Neural cell (in vitro differentiated cells): ENCODE measurements around the gene CEP85L.

Source experiments
- EP300 ChIP-seq: fragments of 450-650 bp; conservative IDR thresholded peaks from 2 replicates; pipeline ENCODE4 v1.6.1; 2014; ENCODE audit warnings: antibody characterized with exemption, mild to moderate bottlenecking, moderate library complexity; ENCODE audit not compliant: poor library complexity, severe bottlenecking
- EZH2 ChIP-seq: fragments of 200-600, 300-800 bp; shearing (Covaris generic), sonication (generic); IDR thresholded peaks from 2 replicates; pipeline ENCODE4 v1.6.1; 2014; ENCODE audit warnings: antibody characterized with exemption, low read length, borderline replicate concordance, mild to moderate bottlenecking; ENCODE audit not compliant: insufficient read depth, poor library complexity, severe bottlenecking
- MXI1 ChIP-seq: fragments of 450-650 bp; conservative IDR thresholded peaks from 2 replicates; pipeline ENCODE4 v1.6.1; 2014; ENCODE audit warnings: antibody characterized with exemption, mild to moderate bottlenecking; ENCODE audit not compliant: poor library complexity, severe bottlenecking
- POLR2AphosphoS5 ChIP-seq: IDR thresholded peaks from 2 replicates; pipeline ENCODE4 v1.6.1; 2012
- RAD21 ChIP-seq: fragments of 450-650 bp; conservative IDR thresholded peaks from 2 replicates; pipeline ENCODE4 v1.6.1; 2014; ENCODE audit warnings: antibody characterized with exemption, mild to moderate bottlenecking, moderate library complexity
- SMC3 ChIP-seq: fragments of 450-650 bp; conservative IDR thresholded peaks from 2 replicates; pipeline ENCODE4 v1.6.1; 2014; ENCODE audit warnings: antibody characterized with exemption, mild to moderate bottlenecking, moderate library complexity; ENCODE audit not compliant: poor library complexity
- TAF1 ChIP-seq: IDR thresholded peaks from 2 replicates; pipeline ENCODE4 v1.6.1; 2012; ENCODE audit warnings: low read depth
- TF ChIP-seq, protein P1 (sequence below): IDR thresholded peaks from 2 replicates; pipeline ENCODE4 v1.6.1; 2012; ENCODE audit warnings: borderline replicate concordance
- TF ChIP-seq, protein P2 (sequence below): fragments of 450-650 bp; IDR thresholded peaks from 2 replicates; pipeline ENCODE4 v1.5.1; 2014; ENCODE audit warnings: antibody characterized with exemption, mild to moderate bottlenecking, moderate library complexity; ENCODE audit not compliant: poor library complexity, severe bottlenecking

DNA sequence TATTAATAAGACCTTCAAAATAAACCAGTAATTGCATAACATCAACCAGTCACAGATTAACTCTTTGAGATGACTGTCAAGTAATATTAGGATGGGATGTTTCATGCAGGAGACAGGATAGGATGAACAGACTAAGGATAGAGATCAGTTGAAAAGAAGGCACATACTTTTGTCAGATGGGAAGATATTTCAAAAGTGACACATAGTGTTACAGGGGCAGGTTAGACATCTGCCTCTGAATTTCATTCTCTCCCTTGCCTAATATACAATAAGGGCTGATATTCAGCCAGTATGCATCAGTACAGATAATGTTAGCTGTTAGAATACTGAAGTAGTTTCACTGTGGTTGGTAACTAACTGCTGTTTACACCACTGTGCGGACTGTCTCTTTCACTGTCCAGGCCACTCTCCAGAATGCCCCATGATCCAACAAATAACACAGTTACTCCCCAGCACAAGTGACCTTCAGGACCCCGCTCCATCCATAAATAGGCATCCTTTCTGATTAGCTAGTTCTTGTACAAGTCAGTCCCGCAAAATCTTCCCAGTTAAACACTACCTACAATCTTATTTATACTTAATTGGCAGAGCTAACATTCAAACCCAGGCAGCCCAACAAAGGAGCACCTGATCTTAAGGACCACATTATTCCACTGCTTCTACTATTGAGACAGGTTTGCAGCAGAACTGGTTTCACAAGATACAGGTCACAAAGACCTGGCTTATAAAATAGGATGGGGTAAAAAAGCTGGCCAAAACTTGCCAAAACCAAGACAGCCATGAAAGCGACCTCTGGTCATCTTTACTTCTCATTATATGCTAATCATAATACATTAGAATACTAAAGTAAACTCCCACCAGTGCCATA, 125.2 kb downstream of the CEP85L start:
- TF ChIP-seq, protein P1, sequence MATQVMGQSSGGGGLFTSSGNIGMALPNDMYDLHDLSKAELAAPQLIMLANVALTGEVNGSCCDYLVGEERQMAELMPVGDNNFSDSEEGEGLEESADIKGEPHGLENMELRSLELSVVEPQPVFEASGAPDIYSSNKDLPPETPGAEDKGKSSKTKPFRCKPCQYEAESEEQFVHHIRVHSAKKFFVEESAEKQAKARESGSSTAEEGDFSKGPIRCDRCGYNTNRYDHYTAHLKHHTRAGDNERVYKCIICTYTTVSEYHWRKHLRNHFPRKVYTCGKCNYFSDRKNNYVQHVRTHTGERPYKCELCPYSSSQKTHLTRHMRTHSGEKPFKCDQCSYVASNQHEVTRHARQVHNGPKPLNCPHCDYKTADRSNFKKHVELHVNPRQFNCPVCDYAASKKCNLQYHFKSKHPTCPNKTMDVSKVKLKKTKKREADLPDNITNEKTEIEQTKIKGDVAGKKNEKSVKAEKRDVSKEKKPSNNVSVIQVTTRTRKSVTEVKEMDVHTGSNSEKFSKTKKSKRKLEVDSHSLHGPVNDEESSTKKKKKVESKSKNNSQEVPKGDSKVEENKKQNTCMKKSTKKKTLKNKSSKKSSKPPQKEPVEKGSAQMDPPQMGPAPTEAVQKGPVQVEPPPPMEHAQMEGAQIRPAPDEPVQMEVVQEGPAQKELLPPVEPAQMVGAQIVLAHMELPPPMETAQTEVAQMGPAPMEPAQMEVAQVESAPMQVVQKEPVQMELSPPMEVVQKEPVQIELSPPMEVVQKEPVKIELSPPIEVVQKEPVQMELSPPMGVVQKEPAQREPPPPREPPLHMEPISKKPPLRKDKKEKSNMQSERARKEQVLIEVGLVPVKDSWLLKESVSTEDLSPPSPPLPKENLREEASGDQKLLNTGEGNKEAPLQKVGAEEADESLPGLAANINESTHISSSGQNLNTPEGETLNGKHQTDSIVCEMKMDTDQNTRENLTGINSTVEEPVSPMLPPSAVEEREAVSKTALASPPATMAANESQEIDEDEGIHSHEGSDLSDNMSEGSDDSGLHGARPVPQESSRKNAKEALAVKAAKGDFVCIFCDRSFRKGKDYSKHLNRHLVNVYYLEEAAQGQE: no peak
- no peak for TF ChIP-seq EZH2
- TF ChIP-seq, protein P2, sequence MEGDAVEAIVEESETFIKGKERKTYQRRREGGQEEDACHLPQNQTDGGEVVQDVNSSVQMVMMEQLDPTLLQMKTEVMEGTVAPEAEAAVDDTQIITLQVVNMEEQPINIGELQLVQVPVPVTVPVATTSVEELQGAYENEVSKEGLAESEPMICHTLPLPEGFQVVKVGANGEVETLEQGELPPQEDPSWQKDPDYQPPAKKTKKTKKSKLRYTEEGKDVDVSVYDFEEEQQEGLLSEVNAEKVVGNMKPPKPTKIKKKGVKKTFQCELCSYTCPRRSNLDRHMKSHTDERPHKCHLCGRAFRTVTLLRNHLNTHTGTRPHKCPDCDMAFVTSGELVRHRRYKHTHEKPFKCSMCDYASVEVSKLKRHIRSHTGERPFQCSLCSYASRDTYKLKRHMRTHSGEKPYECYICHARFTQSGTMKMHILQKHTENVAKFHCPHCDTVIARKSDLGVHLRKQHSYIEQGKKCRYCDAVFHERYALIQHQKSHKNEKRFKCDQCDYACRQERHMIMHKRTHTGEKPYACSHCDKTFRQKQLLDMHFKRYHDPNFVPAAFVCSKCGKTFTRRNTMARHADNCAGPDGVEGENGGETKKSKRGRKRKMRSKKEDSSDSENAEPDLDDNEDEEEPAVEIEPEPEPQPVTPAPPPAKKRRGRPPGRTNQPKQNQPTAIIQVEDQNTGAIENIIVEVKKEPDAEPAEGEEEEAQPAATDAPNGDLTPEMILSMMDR: no peak
- TF ChIP-seq EP300: no peak
- no peak for TF ChIP-seq RAD21
- TF ChIP-seq TAF1: no peak
- TF ChIP-seq POLR2AphosphoS5: no peak
- no peak for TF ChIP-seq SMC3
- TF ChIP-seq MXI1: no peak
